GM12878 (cell line): Measurements from ENCODE around the gene YEATS2. TPM values are rescaled to one million over a fixed set of nuclear protein-coding genes. Genes with fewer than 3 reads are reported as not detected.

Experiments used
- ATAC-seq: fragments of 200-7000 bp; cut with Tn5 transposase; 3 replicates; pipeline ENCODE4 v1.9.1; 2020; ENCODE audit warnings: mild to moderate bottlenecking, moderate library complexity
- BruUV-seq: library from RNA; stranded (reverse); fragments of 400-500 nt; replicated peaks from 2 replicates; lab custom pipeline; 2021; lab: Mats Ljungman, UMichigan
- CTCF ChIA-PET: fragments of 300-600 bp; sonication (Branson Sonifier 250); formaldehyde crosslinking; extraction: SDS; loops from one replicate; lab custom pipeline; 2021; ENCODE audit warnings: inconsistent platforms; lab: Yijun Ruan, JAX
- POLR2A ChIA-PET: fragments of 350-600 bp; formaldehyde crosslinking; extraction: SDS; loops from one replicate; lab custom pipeline; 2021; ENCODE audit warnings: inconsistent platforms; lab: Charles Lee
- RAD21 ChIA-PET: fragments of 300-600 bp; sonication (Branson Sonifier 250); formaldehyde crosslinking; loops from one replicate; lab custom pipeline; 2023; ENCODE audit warnings: antibody characterized with exemption; ENCODE audit not compliant: unreplicated experiment; lab: Charles Lee
- SMC1A ChIA-PET: fragments of 300-600 bp; sonication (Branson Sonifier 250); formaldehyde crosslinking; loops from one replicate; lab custom pipeline; 2023; ENCODE audit not compliant: unreplicated experiment, uncharacterized antibody; lab: Charles Lee
- DNase-seq: peaks from one replicate; pipeline ENCODE4 v3.0.0-alpha.2; 2011; ENCODE audit warnings: low read depth, low spot score
- FAIRE-seq: peaks from 3 replicates; lab custom pipeline; 2011; peaks lifted over from hg19 to GRCh38; lab: Jason Lieb, UNC
- H2AFZ ChIP-seq: 2 replicates; pipeline ENCODE4 v1.6.0; 2011; ENCODE audit warnings: low read depth, low read length, control low read depth; ENCODE audit not compliant: control insufficient read depth
- H3K27ac ChIP-seq: 2 replicates; pipeline ENCODE4 v1.5.1; 2011; ENCODE audit warnings: control low read depth; ENCODE audit not compliant: control insufficient read depth, insufficient read depth
- H3K27me3 ChIP-seq, 2 experiments: replicated peaks in 1 of 2; 2 replicates each; pipeline versions ENCODE4 v1.6.0 to v1.6.1; 2011; ENCODE audit warnings: low read length in 1 of 2; ENCODE audit not compliant: control insufficient read depth in 2 of 2, insufficient read depth in 2 of 2
- H3K36me3 ChIP-seq, 2 experiments: 2 replicates each; pipeline ENCODE4 v1.5.1; 2011; ENCODE audit warnings: low read length in 1 of 2; ENCODE audit not compliant: control insufficient read depth in 2 of 2, insufficient read depth in 2 of 2
- H3K4me1 ChIP-seq: 2 replicates; pipeline ENCODE4 v1.6.1; 2011; ENCODE audit warnings: mild to moderate bottlenecking, low read length, moderate library complexity, mixed read lengths; ENCODE audit not compliant: control insufficient read depth, insufficient read depth
- H3K4me2 ChIP-seq: 2 replicates; pipeline ENCODE4 v1.6.0; 2011; ENCODE audit warnings: control low read depth; ENCODE audit not compliant: control insufficient read depth, insufficient read depth
- H3K4me3 ChIP-seq: fragments of 200-600 bp; sonication (generic); 2 replicates; pipeline ENCODE4 v1.5.1; 2016
- H3K79me2 ChIP-seq: 2 replicates; pipeline ENCODE4 v1.6.0; 2011; ENCODE audit warnings: low read length; ENCODE audit not compliant: control insufficient read depth, insufficient read depth
- H3K9ac ChIP-seq: 2 replicates; pipeline ENCODE4 v1.8.0; 2011; ENCODE audit warnings: low read length, control low read depth, mixed read lengths; ENCODE audit not compliant: control insufficient read depth, insufficient read depth
- H3K9me3 ChIP-seq: replicated peaks from 3 replicates; pipeline ENCODE4 v1.5.1; 2011; ENCODE audit warnings: mild to moderate bottlenecking, low read length; ENCODE audit not compliant: control insufficient read depth, insufficient read depth
- H4K20me1 ChIP-seq: 2 replicates; pipeline ENCODE4 v1.6.0; 2011; ENCODE audit not compliant: control insufficient read depth, insufficient read depth
- CEBPZ ChIP-seq: fragments of 150-350 bp; IDR thresholded peaks from 2 replicates; pipeline ENCODE4 v1.6.1; 2016; ENCODE audit warnings: low read depth, low read length
- DPF2 ChIP-seq: fragments of 450-650 bp; IDR thresholded peaks from 2 replicates; pipeline ENCODE4 v1.6.1; 2017; ENCODE audit warnings: mild to moderate bottlenecking
- E4F1 ChIP-seq: fragments of 450-650 bp; IDR thresholded peaks from 2 replicates; pipeline ENCODE4 v1.6.1; 2018; ENCODE audit warnings: borderline replicate concordance, mild to moderate bottlenecking; ENCODE audit not compliant: partially characterized antibody
- GATAD2B ChIP-seq: fragments of 450-650 bp; conservative IDR thresholded peaks from 2 replicates; pipeline ENCODE4 v1.6.1; 2017; ENCODE audit warnings: low read depth, mild to moderate bottlenecking, moderate library complexity
- MEF2A ChIP-seq: IDR thresholded peaks from 2 replicates; pipeline ENCODE4 v1.6.1; 2011; ENCODE audit warnings: low read depth, mild to moderate bottlenecking, low read length, moderate library complexity; ENCODE audit not compliant: insufficient read depth
- MXI1 ChIP-seq: fragments of 150-350 bp; IDR thresholded peaks from 2 replicates; pipeline ENCODE4 v1.6.1; 2011; ENCODE audit warnings: low read depth, mild to moderate bottlenecking, inconsistent platforms, low read length, improper control_type of control experiment
- NFXL1 ChIP-seq: fragments of 450-650 bp; IDR thresholded peaks from 2 replicates; pipeline ENCODE4 v1.6.1; 2017; ENCODE audit warnings: antibody characterized with exemption, mild to moderate bottlenecking, borderline replicate concordance
- POLR2AphosphoS2 ChIP-seq: IDR thresholded peaks from 2 replicates; pipeline ENCODE4 v1.6.1; 2011; ENCODE audit warnings: low read depth, mild to moderate bottlenecking, low read length, improper control_type of control experiment, moderate library complexity
- RCOR1 ChIP-seq: conservative IDR thresholded peaks from 2 replicates; pipeline ENCODE4 v1.6.1; 2012; ENCODE audit warnings: low read depth, low read length, improper control_type of control experiment
- SMAD1 ChIP-seq: fragments of 450-650 bp; IDR thresholded peaks from 2 replicates; pipeline ENCODE4 v1.6.1; 2018; ENCODE audit warnings: mild to moderate bottlenecking, low read depth; ENCODE audit not compliant: partially characterized antibody
- ZNF384 ChIP-seq: IDR thresholded peaks from 2 replicates; pipeline ENCODE4 v1.6.1; 2012; ENCODE audit warnings: low read depth, mild to moderate bottlenecking, low read length, improper control_type of control experiment, borderline replicate concordance
- WGBS: methylation state at CpG from one replicate; pipeline ENCODE4 v1.1.6; 2016; ENCODE audit warnings: low lambda C conversion rate; ENCODE audit not compliant: insufficient replicate concordance, insufficient coverage; ENCODE audit errors: missing lambda C conversion rate; 5-methylcytosine and 5-hydroxymethylcytosine counted together
- in situ Hi-C: fragments of 300-500 bp; cut with MboI; formaldehyde crosslinking; loops from 9 replicates; pipeline ENCODE4 v1.14.3; 2018; ENCODE audit warnings: mixed read lengths
- intact Hi-C: fragments of 100-400 bp; cut with micrococcal nuclease; formaldehyde crosslinking; loops from one replicate; pipeline ENCODE4 v1.14.2; 2022; ENCODE audit not compliant: unreplicated experiment
- polyA plus RNA-seq, 11 experiments: library from polyadenylated mRNA; depleted of rRNA in 4 of 11; unstranded in 6 of 11; stranded (reverse) in 5 of 11; fragments of >200 nt; fragmentation: Nextera tagmentation in 4 of 11; fragmentation: Illumina TruSeq in 1 of 11; extraction: Ambion mirVana in 4 of 11; extraction: Trizol in 1 of 11; gene quantifications; 1 replicate in 1 of 11; 2 replicates in 10 of 11; pipeline versions ENCODE4 v1.2.1 to v1.2.3, GENCODE V29; 2011 to 2016; ENCODE audit warnings: inconsistent platforms in 2 of 11, missing spikeins in 2 of 11, low read depth in 1 of 11
- total RNA-seq, 4 experiments: library from RNA; depleted of rRNA in 3 of 4; stranded (reverse); fragments of >200 nt in 3 of 4; fragmentation: Illumina TruSeq in 1 of 4; extraction: Trizol in 1 of 4; gene quantifications; 2 replicates each; pipeline versions ENCODE4 v1.2.1 to v1.2.3, GENCODE V29; 2013 to 2021
- TF ChIP-seq, protein P1 (sequence below): fragments of 450-650 bp; IDR thresholded peaks from 2 replicates; pipeline ENCODE4 v1.6.1; 2014; ENCODE audit warnings: mild to moderate bottlenecking

The YEATS2 gene
- total and polyA plus RNA-seq, 10 of the 15 experiments (the other 5 are each of a cell fraction or from before 2014, with no cell fraction given): 1.9 to 65.3 (median 25.8) TPM

GRCh38 chr3:183692436-183692835 is 5.2 kb upstream of the YEATS2 start:
- TF ChIP-seq, protein P1, sequence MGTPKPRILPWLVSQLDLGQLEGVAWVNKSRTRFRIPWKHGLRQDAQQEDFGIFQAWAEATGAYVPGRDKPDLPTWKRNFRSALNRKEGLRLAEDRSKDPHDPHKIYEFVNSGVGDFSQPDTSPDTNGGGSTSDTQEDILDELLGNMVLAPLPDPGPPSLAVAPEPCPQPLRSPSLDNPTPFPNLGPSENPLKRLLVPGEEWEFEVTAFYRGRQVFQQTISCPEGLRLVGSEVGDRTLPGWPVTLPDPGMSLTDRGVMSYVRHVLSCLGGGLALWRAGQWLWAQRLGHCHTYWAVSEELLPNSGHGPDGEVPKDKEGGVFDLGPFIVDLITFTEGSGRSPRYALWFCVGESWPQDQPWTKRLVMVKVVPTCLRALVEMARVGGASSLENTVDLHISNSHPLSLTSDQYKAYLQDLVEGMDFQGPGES: no peak
- TF ChIP-seq RCOR1 (no peak), GATAD2B (no peak), MXI1 (no peak), MEF2A (no peak), SMAD1 (no peak), ZNF384 (no peak), DPF2 (no peak), E4F1 (no peak), CEBPZ (no peak), NFXL1 (no peak), POLR2AphosphoS2 (no peak)
- H3K36me3 ChIP-seq: no peaks in the 10 kb centered on the region
- ChIA-PET SMC1A (interaction anchor here (1.1 kb wide), 1 partner anchor 18 kb away, joined by 4 read pairs; no protein-coding TSS in a partner anchor), POLR2A (no interaction called here), CTCF (interaction anchor here (0.6 kb wide), 1 partner anchor 137 kb away, joined by 3 read pairs; the partner anchor contains the start of gene KLHL6), RAD21 (interaction anchor here (0.6 kb wide), 1 partner anchor 50 kb away, joined by 3 read pairs; no protein-coding TSS in a partner anchor)
- no peak overlapping the region for H3K27ac ChIP-seq
- DNase-seq (no peak), ATAC-seq (no peak), FAIRE-seq (no peak)
- no peaks in the 10 kb centered on the region for H4K20me1 ChIP-seq
- H3K4me1 ChIP-seq: no peaks in the 10 kb centered on the region
- H3K4me3 ChIP-seq: no peak overlapping the region
- intact Hi-C loops (no loop called here), in situ Hi-C loops (no loop called here)
- no peaks in the 10 kb centered on the region for H3K9me3 ChIP-seq
- no peaks in the 10 kb centered on the region; the same call in 1 of the 2 replicates for H3K79me2 ChIP-seq
- no TSS peak for BruUV-seq
- H3K27me3 ChIP-seq: no peaks in the 10 kb centered on the region
- H3K9ac ChIP-seq: no peak overlapping the region
- 83% methylated on average over 10 of the region's 10 CpGs for WGBS
- H3K4me2 ChIP-seq: no peak overlapping the region
- H2AFZ ChIP-seq: no peak overlapping the region
